Hepatocyte (in vitro differentiated cells): Measurements from ENCODE around the gene CLPTM1.

Source experiments
- CTCF ChIP-seq: fragments of 200-600 bp; sonication (generic); IDR thresholded peaks from 2 replicates; pipeline ENCODE4 v1.5.1; 2016; ENCODE audit warnings: antibody characterized with exemption, mild to moderate bottlenecking; ENCODE audit not compliant: poor library complexity
- EZH2phosphoT487 ChIP-seq: fragments of 200-600 bp; sonication (generic); IDR thresholded peaks from one replicate; pipeline ENCODE4 v1.6.1; 2018; ENCODE audit warnings: antibody characterized with exemption, mild to moderate bottlenecking, low read depth, moderate library complexity; ENCODE audit not compliant: unreplicated experiment, severe bottlenecking

DNA sequence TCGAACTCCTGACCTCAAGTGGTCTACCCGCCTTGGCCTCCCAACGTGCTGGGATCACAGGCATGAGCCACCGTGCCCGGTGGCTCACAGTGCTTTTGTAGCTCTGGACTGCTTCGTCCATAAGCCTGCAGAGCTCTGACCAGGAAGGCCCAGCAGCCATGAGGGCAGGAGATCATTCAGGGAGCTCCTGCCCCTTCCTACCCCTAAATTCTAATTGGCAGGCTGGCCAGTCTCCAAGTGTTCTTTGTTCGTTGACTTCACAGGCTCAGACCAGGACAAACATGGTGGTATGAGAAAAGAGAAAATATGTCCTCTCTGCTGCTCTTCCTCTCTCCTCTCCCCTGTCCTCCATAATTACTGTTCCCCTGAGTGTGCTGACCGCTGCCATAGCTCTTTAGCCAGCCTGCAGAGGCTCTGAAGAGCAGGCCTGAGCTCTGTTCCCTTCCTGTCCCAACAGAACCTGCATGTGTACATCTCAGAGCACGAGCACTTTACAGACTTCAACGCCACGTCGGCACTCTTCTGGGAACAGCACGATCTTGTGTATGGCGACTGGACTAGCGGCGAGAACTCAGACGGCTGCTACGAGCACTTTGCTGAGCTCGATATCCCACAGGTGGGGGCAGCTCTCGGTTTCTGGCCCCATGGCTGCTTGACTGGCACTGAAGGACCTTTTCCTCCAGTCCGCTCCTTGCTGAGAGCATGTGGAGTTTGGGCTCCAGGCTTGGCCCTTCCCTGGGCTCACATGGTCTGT is 19.0 kb downstream of the CLPTM1 start:
- TF ChIP-seq CTCF: no peak
- TF ChIP-seq EZH2phosphoT487: no peak
